Activated gamma-delta T cell (primary cell): Measurements from ENCODE around the gene DOCK8.

Experiments
- DNase-seq: peaks from one replicate; lab custom pipeline; 2025; lab: John Stamatoyannopoulos, UW

DOCK8 gene

DNA sequence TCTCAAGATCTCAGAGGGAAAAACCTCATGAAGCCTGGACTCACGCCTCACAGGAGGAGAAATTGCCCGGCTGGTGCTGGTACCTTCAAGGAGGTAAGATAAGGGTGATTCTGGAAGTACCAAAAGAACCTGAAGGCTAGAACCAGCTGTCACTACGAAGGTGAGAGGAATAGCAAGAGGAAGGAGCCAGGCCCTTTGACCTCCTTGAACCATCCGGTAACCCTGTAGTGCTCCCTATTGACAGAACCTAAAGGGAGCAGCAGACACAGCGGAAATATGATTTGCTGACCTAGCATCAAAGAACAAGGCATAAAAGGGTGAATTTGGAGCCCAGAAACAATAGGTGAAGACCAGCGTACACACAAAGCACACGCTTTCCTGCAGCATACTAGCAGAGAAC is 92.2 kb downstream of the DOCK8 start:
- DNase-seq: no peak

- DNase-seq: no peak
Observed at GRCh38 chr9:311841-312240, 97.2 kb downstream of the DOCK8 start.

DNA sequence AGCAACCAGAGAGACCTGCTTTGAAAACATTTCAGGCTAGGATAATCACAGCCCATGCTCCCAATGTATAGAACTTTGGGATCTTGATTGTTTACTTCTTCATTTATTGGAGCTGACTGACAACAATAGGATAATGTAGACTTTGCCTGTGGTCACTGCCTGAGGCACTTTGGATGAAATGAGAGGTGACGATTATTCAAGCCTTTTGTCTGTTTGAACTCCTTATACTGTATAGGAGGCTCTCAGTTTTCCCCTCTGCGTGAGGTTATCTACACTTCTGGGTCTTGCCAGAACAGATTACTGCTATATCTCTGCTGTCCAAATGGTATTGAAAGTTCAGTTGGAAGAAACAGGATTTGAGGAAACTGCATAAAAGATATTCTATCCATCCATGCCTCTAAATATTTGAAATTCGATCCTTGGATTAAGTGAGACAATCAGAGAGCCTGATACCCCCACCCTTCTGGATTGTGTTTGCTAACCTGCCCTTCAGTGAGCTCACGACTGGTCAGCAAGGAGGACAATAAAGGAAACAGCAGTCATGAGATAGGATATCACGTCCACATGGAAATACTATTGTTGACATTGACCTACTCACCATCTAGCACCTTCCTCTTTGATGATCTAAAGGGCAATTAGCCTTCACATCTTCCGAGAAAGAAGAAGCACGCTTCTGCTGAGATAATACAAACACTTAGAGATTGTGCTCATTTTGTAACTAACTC is 98.1 kb downstream of the DOCK8 start:
- DNase-seq: no peak

GRCh38 chr9:316382-316965 is 101.8 kb downstream of the DOCK8 start:
- no peak for DNase-seq

GRCh38 chr9:318646-319045 is 104.0 kb downstream of the DOCK8 start:
- no peak for DNase-seq

DNA sequence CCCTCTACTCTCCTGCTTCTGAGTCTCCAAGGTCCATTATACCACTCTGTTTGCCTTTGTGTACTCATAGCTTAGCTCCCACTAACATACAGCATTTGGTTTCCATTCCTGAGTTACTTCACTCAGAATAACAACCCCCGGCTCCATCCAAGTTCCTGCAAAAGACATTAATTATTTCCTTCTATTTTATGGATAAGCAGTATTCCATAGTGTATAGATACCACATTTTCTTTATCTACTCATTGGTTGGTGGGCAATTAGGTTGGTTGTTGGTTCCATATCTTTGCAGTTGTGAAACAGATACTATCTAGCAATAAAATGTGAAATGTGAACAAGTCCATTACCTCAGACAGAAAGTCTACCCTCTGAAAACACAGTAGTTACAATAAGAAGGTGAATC is 110.3 kb downstream of the DOCK8 start:
- no peak for DNase-seq

GRCh38 chr9:326667-327066 is 112.0 kb downstream of the DOCK8 start:
- no peak for DNase-seq

- DNase-seq: no peak
Observed at GRCh38 chr9:328453-328852, 113.8 kb downstream of the DOCK8 start.

GRCh38 chr9:331197-331596 is 116.5 kb downstream of the DOCK8 start:
- DNase-seq: no peak

DNA sequence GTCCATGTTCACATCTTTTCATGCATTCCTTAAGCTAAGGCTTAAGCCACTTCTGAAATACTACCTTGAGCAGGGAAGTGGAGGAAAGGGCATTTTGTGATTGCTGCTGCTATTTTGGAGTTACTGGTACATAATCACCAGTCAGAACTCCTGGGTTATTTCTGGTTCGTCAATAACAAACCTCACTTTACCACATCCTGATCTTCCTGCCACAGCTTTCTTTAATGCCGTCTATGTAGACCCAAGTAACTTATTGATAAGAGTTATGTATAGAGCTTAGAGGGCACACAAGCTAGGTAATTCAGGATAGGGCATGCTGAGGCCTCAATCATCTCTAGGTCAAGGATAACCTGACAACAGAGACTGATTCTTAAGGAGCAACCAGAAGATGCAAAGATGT is 120.7 kb downstream of the DOCK8 start:
- DNase-seq: no peak

GRCh38 chr9:336039-336438 is 121.4 kb downstream of the DOCK8 start:
- no peak for DNase-seq

DNA sequence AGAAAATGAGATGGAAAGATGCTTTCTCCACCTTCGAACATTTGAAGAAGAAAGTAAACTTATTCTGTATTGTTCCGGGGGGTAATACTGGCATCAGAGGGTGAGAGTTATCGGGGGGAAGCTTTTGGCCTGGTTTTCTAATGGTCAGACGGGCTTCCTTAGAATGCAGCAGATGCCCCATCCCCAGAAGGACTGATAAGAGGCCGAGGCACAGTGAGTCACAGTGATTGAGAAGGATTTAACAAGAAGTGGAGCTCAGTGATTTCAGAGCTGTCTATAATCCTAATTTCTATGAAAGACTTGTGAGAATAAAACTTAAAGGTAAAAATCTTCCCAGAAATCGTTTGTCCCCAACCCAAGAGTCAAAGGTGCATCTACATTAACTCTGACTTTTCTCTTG is 123.9 kb downstream of the DOCK8 start:
- no peak for DNase-seq

- DNase-seq: no peak
Observed at GRCh38 chr9:341634-342421, 127.2 kb downstream of the DOCK8 start.

- no peak for DNase-seq
Observed at GRCh38 chr9:343773-344172, 129.1 kb downstream of the DOCK8 start.

GRCh38 chr9:346111-346571 is 131.5 kb downstream of the DOCK8 start:
- DNase-seq: no peak

GRCh38 chr9:347667-348292 is 133.1 kb downstream of the DOCK8 start:
- no peak for DNase-seq

GRCh38 chr9:350384-350783 is 135.7 kb downstream of the DOCK8 start:
- no peak for DNase-seq

DNA sequence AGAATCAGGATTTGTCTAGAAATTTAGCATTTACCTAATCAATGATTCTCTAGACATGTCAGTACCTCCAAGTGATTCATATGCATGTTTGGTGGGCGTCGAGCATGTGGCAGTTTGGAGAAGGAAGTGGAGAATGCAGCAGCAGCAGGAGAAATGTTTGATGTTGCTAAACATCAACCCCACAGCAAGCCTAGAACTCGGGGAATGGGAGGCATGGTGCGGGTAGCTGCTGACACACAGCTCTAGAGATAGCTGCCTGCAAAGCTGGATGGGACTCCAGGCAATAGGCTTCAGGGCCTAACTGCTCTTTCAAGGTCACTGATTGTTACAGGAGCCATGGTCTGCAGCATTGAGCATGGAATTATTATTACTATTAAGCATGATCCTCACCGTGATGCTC is 137.3 kb downstream of the DOCK8 start:
- DNase-seq: no peak

- DNase-seq: no peak
Observed at GRCh38 chr9:353077-353476, 138.4 kb downstream of the DOCK8 start.

DNA sequence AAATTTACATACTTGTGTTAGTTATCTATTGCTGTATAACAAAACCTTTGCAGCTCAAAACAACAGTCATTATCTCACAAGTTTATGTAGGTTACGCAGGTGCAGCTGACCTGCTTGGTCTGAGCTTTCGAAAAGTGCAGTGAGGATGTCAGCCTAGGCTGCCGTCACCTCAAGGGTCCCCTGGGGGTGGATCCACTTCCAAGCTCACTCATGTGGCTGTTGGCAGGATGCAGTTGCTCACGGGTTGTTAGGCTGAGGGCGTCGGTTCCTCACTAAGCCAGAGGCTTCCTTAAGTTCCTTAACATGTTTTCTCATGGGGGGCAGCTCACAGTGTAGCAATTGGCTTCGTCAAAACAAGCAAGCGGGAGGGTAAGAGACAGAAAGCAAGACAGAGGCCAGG is 139.8 kb downstream of the DOCK8 start:
- DNase-seq: no peak

- no peak for DNase-seq
Observed at GRCh38 chr9:357560-357959, 142.9 kb downstream of the DOCK8 start.

- no peak for DNase-seq
Observed at GRCh38 chr9:362561-363273, 148.1 kb downstream of the DOCK8 start.
